ENCODE data around the gene KCNJ12.
"Not testable (repeated sequence)": the region's sequence is repeated elsewhere in the genome, so short reads cannot be mapped to it uniquely, and the experiment has no call there.

KCNJ12 gene

GRCh38 chr17:21449891-21450290, 73.7 kb downstream of the KCNJ12 start:
- not testable (repeated sequence) for DNase-seq (ENCODE audit: low read depth in 2 of 2)

- no peak for DNase-seq (ENCODE audit: low read depth in 2 of 2)
Observed at GRCh38 chr17:21451975-21452374, 75.8 kb downstream of the KCNJ12 start.

- no peak for DNase-seq (ENCODE audit: low read depth in 2 of 2)
Observed at GRCh38 chr17:21452377-21453143, 76.4 kb downstream of the KCNJ12 start.

- DNase-seq (ENCODE audit: low read depth in 2 of 2), result no peak
Observed at GRCh38 chr17:21453144-21453898, 77.2 kb downstream of the KCNJ12 start.

GRCh38 chr17:21454006-21454405, 77.8 kb downstream of the KCNJ12 start:
- not testable (repeated sequence) for DNase-seq (ENCODE audit: low read depth in 2 of 2)

GRCh38 chr17:21454441-21454840, 78.3 kb downstream of the KCNJ12 start:
- no peak for DNase-seq (ENCODE audit: low read depth in 2 of 2)

- no peak for DNase-seq (ENCODE audit: low read depth in 2 of 2)
Observed at GRCh38 chr17:21455761-21456160, 79.6 kb downstream of the KCNJ12 start.

GRCh38 chr17:21456449-21456848, 80.3 kb downstream of the KCNJ12 start:
- DNase-seq (ENCODE audit: low read depth in 2 of 2), result not testable (repeated sequence)

GRCh38 chr17:21457051-21458026, 81.2 kb downstream of the KCNJ12 start:
- peak; percentile 87 to 90 for DNase-seq (ENCODE audit: low read depth in 2 of 2)

- DNase-seq (ENCODE audit: low read depth in 2 of 2), result no peak
Observed at GRCh38 chr17:21458054-21458453, 81.9 kb downstream of the KCNJ12 start.

GRCh38 chr17:21459536-21459935, 83.4 kb downstream of the KCNJ12 start:
- DNase-seq (ENCODE audit: low read depth in 2 of 2), result no peak

- no peak for DNase-seq (ENCODE audit: low read depth in 2 of 2)
Observed at GRCh38 chr17:21460358-21460757, 84.2 kb downstream of the KCNJ12 start.

- DNase-seq (ENCODE audit: low read depth in 2 of 2), result no peak
Observed at GRCh38 chr17:21462237-21462636, 86.1 kb downstream of the KCNJ12 start.

- peak in 1 of 2 donors; percentile 17 for DNase-seq (ENCODE audit: low read depth in 2 of 2)
Observed at GRCh38 chr17:21463204-21463661, 87.1 kb downstream of the KCNJ12 start.

GRCh38 chr17:21463779-21464407, 87.7 kb downstream of the KCNJ12 start:
- DNase-seq (ENCODE audit: low read depth in 2 of 2), result no peak

- no peak for DNase-seq (ENCODE audit: low read depth in 2 of 2)
Observed at GRCh38 chr17:21464611-21465021, 88.5 kb downstream of the KCNJ12 start.

- DNase-seq (ENCODE audit: low read depth in 2 of 2), result no peak
Observed at GRCh38 chr17:21466550-21466949, 90.4 kb downstream of the KCNJ12 start.

- DNase-seq (ENCODE audit: low read depth in 2 of 2), result no peak
Observed at GRCh38 chr17:21467196-21467595, 91.0 kb downstream of the KCNJ12 start.

- DNase-seq (ENCODE audit: low read depth in 2 of 2), result no peak
Observed at GRCh38 chr17:21467739-21468490, 91.8 kb downstream of the KCNJ12 start.

Data from stimulated activated CD8-positive, alpha-beta memory T cell treated with anti-CD3 and anti-CD28 coated beads, Interleukin-7, amount 100 ng/mL, for 4 hours (primary cell).